SU-DHL-6 (cell line): Measurements from ENCODE around the gene MCF2L2.
"Not testable (repeated sequence)": the region's sequence is repeated elsewhere in the genome, so short reads cannot be mapped to it uniquely, and the experiment has no call there.

Experiments
- H2AFZ ChIP-seq: fragments of 200-600 bp; sonication (generic); 2 replicates; pipeline ENCODE4 v1.6.1; 2014; ENCODE audit warnings: low read depth, mild to moderate bottlenecking, moderate library complexity, mixed read lengths, antibody characterized with exemption, low read length; ENCODE audit not compliant: severe bottlenecking
- H3F3A ChIP-seq: fragments of 200-600 bp; shearing (Covaris generic); 2 replicates; pipeline ENCODE4 v1.6.0; 2016; ENCODE audit warnings: antibody characterized with exemption, mild to moderate bottlenecking; ENCODE audit not compliant: insufficient read depth
- H3K27ac ChIP-seq: fragments of 200-600 bp; sonication (generic); 2 replicates; pipeline ENCODE4 v1.5.1; 2016; ENCODE audit warnings: low read depth, mild to moderate bottlenecking, low read length, moderate library complexity, mixed read lengths
- H3K27me3 ChIP-seq: fragments of 200-600 bp; sonication (generic), shearing (Covaris generic); 2 replicates; pipeline ENCODE4 v1.6.0; 2014; ENCODE audit warnings: mild to moderate bottlenecking, low read length
- H3K36me3 ChIP-seq: fragments of 200-600 bp; sonication (generic); 2 replicates; pipeline ENCODE4 v1.6.1; 2014; ENCODE audit warnings: mild to moderate bottlenecking, low read length, mixed read lengths
- H3K4me2 ChIP-seq: fragments of 300-600, 200-600 bp; shearing (Covaris generic), sonication (generic); 2 replicates; pipeline ENCODE4 v1.6.0; 2014; ENCODE audit warnings: low read length, low read depth, mild to moderate bottlenecking; ENCODE audit not compliant: poor library complexity, severe bottlenecking
- H3K4me3 ChIP-seq: fragments of 200-600 bp; sonication (generic); 2 replicates; pipeline ENCODE4 v1.5.1; 2014; ENCODE audit warnings: antibody characterized with exemption, low read length, mild to moderate bottlenecking, mixed read lengths; ENCODE audit not compliant: insufficient read depth, poor library complexity, severe bottlenecking
- H3K79me2 ChIP-seq: fragments of 200-600 bp; sonication (generic); 2 replicates; pipeline ENCODE4 v1.6.1; 2014; ENCODE audit warnings: mild to moderate bottlenecking, low read length, moderate library complexity; ENCODE audit not compliant: insufficient read depth
- H3K9ac ChIP-seq: fragments of 200-600 bp; sonication (generic); 2 replicates; pipeline ENCODE4 v1.7.0; 2014; ENCODE audit warnings: mild to moderate bottlenecking, low read length
- H3K9me2 ChIP-seq: fragments of 200-600 bp; sonication (generic); replicated peaks from 2 replicates; pipeline ENCODE4 v1.6.1; 2014; ENCODE audit warnings: low read length; ENCODE audit not compliant: insufficient read depth
- H3K9me3 ChIP-seq: fragments of 200-600 bp; sonication (generic); 2 replicates; pipeline ENCODE4 v1.6.1; 2014; ENCODE audit warnings: low read length, mixed read lengths; ENCODE audit not compliant: insufficient read depth
- H4K20me1 ChIP-seq: fragments of 200-600 bp; sonication (generic); 2 replicates; pipeline ENCODE4 v1.6.1; 2014; ENCODE audit warnings: low read depth, mild to moderate bottlenecking, antibody characterized with exemption, low read length, moderate library complexity, mixed read lengths
- CTCF ChIP-seq: fragments of 200-600 bp; sonication (generic); IDR thresholded peaks from one replicate; pipeline ENCODE4 v1.5.1; 2017; ENCODE audit warnings: antibody characterized with exemption, mild to moderate bottlenecking, low read length, moderate library complexity; ENCODE audit not compliant: insufficient read depth, poor library complexity, severe bottlenecking
- EZH2phosphoT487 ChIP-seq: fragments of 200-600 bp; sonication (generic), shearing (Covaris generic); conservative IDR thresholded peaks from 2 replicates; pipeline ENCODE4 v1.6.1; 2018; ENCODE audit warnings: mild to moderate bottlenecking, antibody characterized with exemption, low read length, moderate library complexity, mixed read lengths

The MCF2L2 gene

GRCh38 chr3:183181606-183182005 is 246.8 kb downstream of the MCF2L2 start:
- Histone ChIP-seq H4K20me1 (no peaks in the 10 kb centered on the region), H3K36me3 (no peaks in the 10 kb centered on the region), H3K4me3 (no peak overlapping the region), H3K9ac (no peak overlapping the region), H3K27ac (no peak overlapping the region), H3K27me3 (no peaks in the 10 kb centered on the region), H2AFZ (no peak overlapping the region), H3K9me3 (no peaks in the 10 kb centered on the region), H3K4me2 (no peak overlapping the region), H3K79me2 (no peaks in the 10 kb centered on the region), H3K9me2 (no peaks in the 10 kb centered on the region), H3F3A (no peaks in the 10 kb centered on the region)
- TF ChIP-seq CTCF (no peak), EZH2phosphoT487 (no peak)

- H3K9me2 ChIP-seq, result no peaks in the 10 kb centered on the region
- no peaks in the 10 kb centered on the region for H3K27me3 ChIP-seq
- H3K9me3 ChIP-seq, result no peaks in the 10 kb centered on the region
- H3K4me2 ChIP-seq, result no peak overlapping the region
- H3K9ac ChIP-seq, result no peak overlapping the region
- H4K20me1 ChIP-seq, result no peaks in the 10 kb centered on the region
- no peak overlapping the region for H3K27ac ChIP-seq
- H3K36me3 ChIP-seq, result no peaks in the 10 kb centered on the region
- H3F3A ChIP-seq, result no peaks in the 10 kb centered on the region
- no peaks in the 10 kb centered on the region for H3K79me2 ChIP-seq
- H2AFZ ChIP-seq, result no peak overlapping the region
- TF ChIP-seq EZH2phosphoT487 (no peak), CTCF (no peak)
- H3K4me3 ChIP-seq, result no peak overlapping the region
Observed at GRCh38 chr3:183180784-183181295, 247.6 kb downstream of the MCF2L2 start.

DNA sequence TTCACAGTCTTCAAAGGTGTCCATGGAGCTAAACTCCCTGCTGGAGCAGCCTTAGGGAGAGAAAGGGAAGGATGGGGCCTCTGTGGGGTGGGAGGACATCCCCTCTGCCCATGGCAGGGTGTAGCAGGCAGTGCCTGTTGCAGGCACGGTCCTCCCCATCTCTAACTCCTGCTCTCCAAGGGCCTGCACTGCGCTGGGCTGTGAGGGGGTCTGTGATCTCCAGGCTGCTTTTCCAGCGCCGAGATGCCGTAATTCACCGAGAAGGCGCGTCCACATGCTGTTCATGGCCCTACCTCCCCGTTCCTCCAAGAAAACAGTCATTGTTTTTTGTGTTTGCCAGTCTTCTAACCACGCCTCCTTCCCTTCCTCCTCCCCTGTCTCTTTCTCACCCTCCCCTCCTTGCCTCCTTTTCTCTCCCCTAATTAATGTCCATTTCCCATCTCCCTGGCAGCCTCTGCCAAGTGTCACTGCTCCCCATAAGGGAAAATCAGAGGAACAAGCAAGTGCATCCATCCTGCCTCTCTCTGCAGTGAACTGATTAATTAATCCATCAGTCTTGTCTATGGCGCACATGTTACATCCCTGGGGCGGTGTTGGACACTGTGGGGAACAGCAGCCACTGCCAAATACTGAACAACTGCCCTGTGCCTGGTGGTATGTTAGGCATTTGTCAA is 248.2 kb downstream of the MCF2L2 start:
- H3K27me3 ChIP-seq, result no peaks in the 10 kb centered on the region
- no peak overlapping the region for H3K9ac ChIP-seq
- no peaks in the 10 kb centered on the region for H3K9me3 ChIP-seq
- no peak overlapping the region for H3K27ac ChIP-seq
- TF ChIP-seq CTCF (no peak), EZH2phosphoT487 (no peak)
- H3K9me2 ChIP-seq, result no peaks in the 10 kb centered on the region
- H3K4me2 ChIP-seq, result no peak overlapping the region
- H2AFZ ChIP-seq, result no peak overlapping the region
- no peaks in the 10 kb centered on the region for H4K20me1 ChIP-seq
- H3F3A ChIP-seq, result no peaks in the 10 kb centered on the region
- H3K79me2 ChIP-seq, result no peaks in the 10 kb centered on the region
- no peaks in the 10 kb centered on the region for H3K36me3 ChIP-seq
- no peak overlapping the region for H3K4me3 ChIP-seq

DNA sequence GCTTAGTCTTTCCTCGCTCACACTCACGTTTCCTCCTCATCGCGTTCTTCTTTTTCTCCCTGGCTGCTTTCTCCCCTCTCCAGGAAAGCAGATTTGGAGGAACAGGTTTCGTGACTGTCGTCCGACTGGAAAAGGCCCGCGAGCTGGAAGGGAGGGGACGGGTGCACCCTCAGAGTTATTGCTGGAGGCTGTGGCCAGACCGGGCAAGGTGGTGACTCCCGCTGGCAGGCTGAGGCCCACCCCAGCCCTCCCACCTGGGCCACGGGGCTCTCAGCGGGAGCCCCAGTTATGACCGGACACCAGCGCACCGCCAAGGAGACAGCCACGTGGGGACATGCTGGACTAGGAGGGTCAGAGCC is 248.9 kb downstream of the MCF2L2 start:
- H3K9ac ChIP-seq, H4K20me1 ChIP-seq, H3K27ac ChIP-seq, H3K36me3 ChIP-seq, H3K79me2 ChIP-seq, H2AFZ ChIP-seq, H3K4me3 ChIP-seq, H3K4me2 ChIP-seq, H3K9me2 ChIP-seq, H3F3A ChIP-seq, H3K27me3 ChIP-seq, H3K9me3 ChIP-seq: not testable (repeated sequence)
